Memory B cell (primary cell): Measurements from ENCODE around the gene ALOX12B.
"Not testable (repeated sequence)": the region's sequence is repeated elsewhere in the genome, so short reads cannot be mapped to it uniquely, and the experiment has no call there.

Experiments used
- ATAC-seq: fragments of 150-1000 bp; cut with Tn5 transposase; 2 replicates; pipeline ENCODE4 v1.10.0; 2021; ENCODE audit warnings: low read depth, mild to moderate bottlenecking, moderate library complexity
- DNase-seq, 2 donors: peaks; one replicate each; pipeline ENCODE4 v3.0.0; 2022; ENCODE audit warnings: low spot score in 2 of 2
- H3K27ac Mint-ChIP-seq: one replicate; pipeline ENCODE4 v1.8.0; 2022; ENCODE audit warnings: mild to moderate bottlenecking, moderate library complexity, mixed read lengths
- H3K27me3 Mint-ChIP-seq: one replicate; pipeline ENCODE4 v1.8.0; 2022; ENCODE audit warnings: mixed read lengths
- H3K36me3 Mint-ChIP-seq: one replicate; pipeline ENCODE4 v1.8.0; 2022; ENCODE audit warnings: mild to moderate bottlenecking, mixed read lengths
- H3K4me1 Mint-ChIP-seq: one replicate; pipeline ENCODE4 v1.8.0; 2022; ENCODE audit warnings: mixed read lengths
- H3K4me3 Mint-ChIP-seq: one replicate; pipeline ENCODE4 v1.8.0; 2022; ENCODE audit warnings: mild to moderate bottlenecking, moderate library complexity, mixed read lengths
- H3K9me3 Mint-ChIP-seq: one replicate; pipeline ENCODE4 v1.8.0; 2022; ENCODE audit warnings: mixed read lengths

ALOX12B gene

GRCh38 chr17:8084250-8084649 lies 3.3 kb downstream of the ALOX12B start:
- Mint-ChIP-seq H3K36me3 (no peaks in the 10 kb centered on the region), H3K27me3 (peaks cover 4% of the 10 kb centered on the region), H3K27ac (no peak overlapping the region), H3K4me3 (no peak overlapping the region), H3K9me3 (no peaks in the 10 kb centered on the region), H3K4me1 (peaks cover 12% of the 10 kb centered on the region)
- DNase-seq (no peak), ATAC-seq (no peak)

- peaks cover 13% of the 10 kb centered on the region for H3K4me1 Mint-ChIP-seq
- DNase-seq (no peak), ATAC-seq (no peak)
- H3K9me3 Mint-ChIP-seq: no peaks in the 10 kb centered on the region
- H3K27me3 Mint-ChIP-seq: peaks cover 6% of the 10 kb centered on the region
- H3K27ac Mint-ChIP-seq: no peak overlapping the region
- no peaks in the 10 kb centered on the region for H3K36me3 Mint-ChIP-seq
- H3K4me3 Mint-ChIP-seq: no peak overlapping the region
Observed at GRCh38 chr17:8082292-8082691, 5.2 kb downstream of the ALOX12B start.

- Mint-ChIP-seq H3K27ac (no peak overlapping the region), H3K36me3 (no peaks in the 10 kb centered on the region), H3K4me1 (peaks cover 13% of the 10 kb centered on the region), H3K9me3 (no peaks in the 10 kb centered on the region), H3K27me3 (peaks cover 6% of the 10 kb centered on the region), H3K4me3 (no peak overlapping the region)
- DNase-seq: no peak
- no peak for ATAC-seq
Observed at GRCh38 chr17:8081876-8082275, 5.6 kb downstream of the ALOX12B start.

- Mint-ChIP-seq H3K27ac (no peak overlapping the region), H3K36me3 (no peaks in the 10 kb centered on the region), H3K27me3 (peaks cover 7% of the 10 kb centered on the region), H3K9me3 (no peaks in the 10 kb centered on the region), H3K4me3 (peak overlapping the region; percentile 93), H3K4me1 (peaks cover 9% of the 10 kb centered on the region)
- no peak for DNase-seq
- no peak for ATAC-seq
Observed at GRCh38 chr17:8080799-8081219, 6.7 kb downstream of the ALOX12B start.

GRCh38 chr17:8080208-8080798 lies 7.2 kb downstream of the ALOX12B start:
- no peaks in the 10 kb centered on the region for H3K9me3 Mint-ChIP-seq
- H3K4me1 Mint-ChIP-seq: peaks cover 9% of the 10 kb centered on the region
- DNase-seq (no peak), ATAC-seq (no peak)
- H3K27ac Mint-ChIP-seq: peak overlapping the region; percentile 77
- H3K4me3 Mint-ChIP-seq: peak overlapping the region; percentile 93
- H3K36me3 Mint-ChIP-seq: no peaks in the 10 kb centered on the region
- peaks cover 7% of the 10 kb centered on the region for H3K27me3 Mint-ChIP-seq

DNA sequence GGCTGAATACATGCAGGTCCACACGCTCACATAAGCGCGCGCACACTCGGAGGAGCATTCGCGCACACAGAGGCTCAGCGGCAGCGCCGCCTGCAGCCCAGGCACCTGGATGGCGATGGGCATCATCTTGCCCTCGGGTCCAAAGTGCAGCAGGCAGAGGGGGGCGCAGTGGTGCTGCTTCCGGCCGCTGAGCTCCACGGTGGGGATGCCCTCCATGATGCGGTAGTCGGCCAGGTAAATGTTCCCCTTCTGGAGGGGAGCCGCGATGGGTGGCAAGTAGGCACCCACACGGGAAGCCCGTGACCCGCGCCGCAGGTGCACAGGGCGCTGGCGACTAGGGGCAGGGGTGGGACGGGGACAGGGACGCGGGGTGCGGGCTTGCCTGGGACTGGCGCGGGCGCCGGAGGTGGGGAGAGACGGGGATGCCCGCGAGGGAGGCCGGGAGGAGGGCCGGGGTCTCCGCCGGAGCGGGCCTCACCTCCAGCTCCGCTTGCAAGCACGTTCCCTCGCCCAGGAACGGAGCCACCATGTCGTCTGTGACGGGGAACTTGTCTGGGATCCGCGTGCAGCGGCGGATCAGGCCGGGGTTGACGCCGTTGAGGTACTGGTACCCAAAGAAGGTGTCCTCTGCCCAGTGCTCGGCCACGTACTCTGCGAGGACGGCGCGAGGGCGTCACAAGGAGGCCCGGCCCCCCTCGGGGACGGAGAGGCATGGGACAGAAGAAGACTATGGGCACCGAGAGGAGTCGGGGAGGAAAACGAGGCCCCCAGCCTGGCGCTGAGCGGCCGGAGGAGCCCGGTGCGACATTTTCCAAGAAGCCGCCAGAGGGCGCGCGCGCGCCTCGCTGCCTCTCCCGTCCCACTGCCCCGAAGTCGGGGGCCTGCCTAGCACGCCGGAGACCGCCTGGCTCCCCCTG lies 8.0 kb downstream of the ALOX12B start:
- ATAC-seq (peak; percentile 82), DNase-seq (peak; percentile 84 to 87)
- no peaks in the 10 kb centered on the region for H3K9me3 Mint-ChIP-seq
- H3K27me3 Mint-ChIP-seq: peaks cover 12% of the 10 kb centered on the region
- H3K27ac Mint-ChIP-seq: peak overlapping the region; percentile 77
- H3K36me3 Mint-ChIP-seq: no peaks in the 10 kb centered on the region
- peak overlapping the region; percentile 93 for H3K4me3 Mint-ChIP-seq
- H3K4me1 Mint-ChIP-seq: peaks cover 9% of the 10 kb centered on the region

GRCh38 chr17:8077939-8078338 lies 9.6 kb downstream of the ALOX12B start:
- peaks cover 22% of the 10 kb centered on the region for H3K4me1 Mint-ChIP-seq
- H3K9me3 Mint-ChIP-seq: not testable (repeated sequence)

GRCh38 chr17:8076502-8077266 lies 10.8 kb downstream of the ALOX12B start:
- H3K4me3 Mint-ChIP-seq: no peak overlapping the region
- no peak for ATAC-seq
- H3K9me3 Mint-ChIP-seq: no peaks in the 10 kb centered on the region
- no peaks in the 10 kb centered on the region for H3K36me3 Mint-ChIP-seq
- no peak for DNase-seq
- peaks cover 25% of the 10 kb centered on the region for H3K4me1 Mint-ChIP-seq
- no peak overlapping the region for H3K27ac Mint-ChIP-seq
- H3K27me3 Mint-ChIP-seq: peaks cover 30% of the 10 kb centered on the region

More at GRCh38 chr17:8077939-8078338, 9.6 kb downstream of the ALOX12B start:
- ATAC-seq, DNase-seq, H3K36me3 Mint-ChIP-seq, H3K27ac Mint-ChIP-seq: not testable (repeated sequence)
- peaks cover 24% of the 10 kb centered on the region for H3K27me3 Mint-ChIP-seq
- peak overlapping the region; percentile 2 for H3K4me3 Mint-ChIP-seq

DNA sequence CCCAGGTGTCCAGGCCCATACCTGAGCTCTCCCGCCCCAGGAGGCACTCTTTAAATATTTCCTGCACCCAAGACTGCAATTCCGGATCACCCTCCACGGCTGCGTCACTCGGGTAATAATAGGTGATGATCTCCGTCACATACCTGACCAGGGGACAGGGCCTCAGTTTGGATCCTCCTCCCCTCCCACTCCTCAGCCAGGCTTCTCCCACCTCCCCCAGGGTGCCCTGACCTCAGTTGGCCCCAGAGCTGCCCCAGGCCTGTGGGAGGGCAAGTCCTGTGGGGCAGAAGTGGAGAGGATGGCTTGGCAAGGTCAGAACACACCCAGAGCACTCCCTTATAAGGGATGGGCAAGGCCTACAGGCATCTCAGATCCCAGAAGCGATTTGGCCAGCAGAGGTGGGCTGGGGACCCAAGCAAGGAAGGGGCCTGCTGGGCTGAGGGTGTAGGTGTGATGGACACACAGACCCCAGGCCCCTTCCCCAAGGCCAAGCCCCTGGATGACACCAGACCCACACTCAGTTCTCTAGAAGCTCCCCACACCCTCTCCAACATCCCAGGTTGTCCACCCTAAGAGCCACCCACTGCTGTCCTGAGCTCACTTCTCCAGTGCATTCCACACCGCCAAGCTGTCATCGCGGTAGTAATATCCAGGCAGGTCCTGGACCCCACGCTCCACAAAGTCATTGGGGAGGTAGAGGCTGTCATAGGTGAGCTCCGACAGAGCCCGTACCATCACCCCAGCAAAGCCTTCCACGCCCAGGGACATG lies 11.8 kb downstream of the ALOX12B start:
- H3K4me1 Mint-ChIP-seq: peaks cover 25% of the 10 kb centered on the region
- no peak overlapping the region for H3K4me3 Mint-ChIP-seq

DNA sequence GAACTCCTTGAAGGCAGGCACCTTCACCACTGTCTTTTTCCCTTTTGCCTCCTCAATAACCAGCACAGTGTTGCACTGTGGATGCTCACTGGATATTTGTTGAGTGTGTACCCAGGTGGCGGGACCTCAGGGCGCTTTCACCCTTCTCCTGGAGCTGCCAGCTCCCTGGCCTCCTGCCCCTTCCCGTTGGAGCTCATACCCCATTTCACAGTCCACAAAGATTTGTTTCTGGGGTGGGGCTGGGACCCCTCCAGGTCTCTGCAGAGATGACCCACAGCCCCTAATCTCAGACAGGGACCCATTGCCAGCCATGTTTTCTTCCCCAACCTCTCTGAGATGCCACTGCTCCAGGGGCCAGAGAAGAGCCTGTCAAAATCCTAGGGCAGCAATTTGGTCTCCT lies 12.4 kb downstream of the ALOX12B start:
- DNase-seq (no peak), ATAC-seq (no peak)
- no peaks in the 10 kb centered on the region for H3K9me3 Mint-ChIP-seq
- no peaks in the 10 kb centered on the region for H3K36me3 Mint-ChIP-seq
- H3K27me3 Mint-ChIP-seq: peaks cover 34% of the 10 kb centered on the region
- H3K4me1 Mint-ChIP-seq: peaks cover 22% of the 10 kb centered on the region
- H3K4me3 Mint-ChIP-seq: no peak overlapping the region
- peak overlapping the region; percentile 98 for H3K27ac Mint-ChIP-seq

More for the DNA sequence above, 11.8 kb downstream of the ALOX12B start:
- Mint-ChIP-seq H3K9me3 (no peaks in the 10 kb centered on the region), H3K27ac (peak overlapping the region; percentile 61), H3K36me3 (no peaks in the 10 kb centered on the region), H3K27me3 (peaks cover 32% of the 10 kb centered on the region)
- ATAC-seq (no peak), DNase-seq (no peak)

- peaks cover 34% of the 10 kb centered on the region for H3K27me3 Mint-ChIP-seq
- no peaks in the 10 kb centered on the region for H3K9me3 Mint-ChIP-seq
- no peak overlapping the region for H3K4me3 Mint-ChIP-seq
- peak overlapping the region; percentile 98 for H3K27ac Mint-ChIP-seq
- DNase-seq: no peak
- no peak for ATAC-seq
- H3K36me3 Mint-ChIP-seq: no peaks in the 10 kb centered on the region
- peaks cover 20% of the 10 kb centered on the region for H3K4me1 Mint-ChIP-seq
Observed at GRCh38 chr17:8074554-8074953, 13.0 kb downstream of the ALOX12B start.

DNA sequence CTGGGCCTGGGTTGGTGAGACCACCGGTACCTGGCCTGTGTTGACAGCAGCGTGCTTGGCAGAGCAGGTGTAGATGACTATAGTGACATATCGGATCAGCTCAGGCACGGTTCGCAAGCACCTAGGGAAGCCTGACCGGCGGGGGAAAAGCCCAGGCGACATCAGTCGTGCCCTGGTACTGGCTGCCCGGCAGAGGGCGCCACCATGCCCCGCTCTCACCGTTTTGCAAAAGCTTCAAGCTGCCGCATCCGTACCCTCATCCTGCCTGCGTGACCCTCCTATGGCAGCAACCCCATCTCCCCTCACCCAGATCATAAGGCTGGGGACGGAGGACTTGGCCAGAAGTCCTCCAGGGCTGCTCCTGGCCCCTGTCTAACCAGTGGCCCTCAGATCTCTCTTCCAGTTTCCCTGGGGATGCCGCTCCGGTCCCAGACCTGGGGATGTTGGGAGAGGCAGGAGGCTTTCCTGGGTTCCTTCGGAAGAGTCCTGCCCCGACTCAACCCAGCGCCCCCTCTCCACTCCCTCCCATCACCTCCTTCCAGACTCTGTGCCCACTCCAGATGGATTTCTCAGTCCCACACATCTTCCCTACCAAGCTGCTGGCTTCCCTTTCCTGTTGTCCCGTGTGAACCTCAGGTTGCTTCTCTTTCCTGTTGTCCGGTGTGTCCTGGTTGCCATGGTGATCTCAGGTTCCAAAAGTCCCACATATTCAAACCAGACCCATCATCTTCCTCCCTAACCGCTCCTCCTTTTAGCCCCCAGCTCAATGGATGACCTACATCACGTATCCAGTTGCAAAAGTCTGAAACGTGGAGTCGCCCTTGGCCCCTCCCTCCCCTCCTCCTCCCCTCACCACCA lies 13.7 kb downstream of the ALOX12B start:
- ATAC-seq (peak; percentile 99), DNase-seq (peak; percentile 91 to 94)
- peaks cover 21% of the 10 kb centered on the region for H3K4me1 Mint-ChIP-seq
- peaks cover 34% of the 10 kb centered on the region for H3K27me3 Mint-ChIP-seq
- H3K27ac Mint-ChIP-seq: peak overlapping the region; percentile 98
- H3K36me3 Mint-ChIP-seq: no peaks in the 10 kb centered on the region
- H3K9me3 Mint-ChIP-seq: no peaks in the 10 kb centered on the region
- H3K4me3 Mint-ChIP-seq: peak overlapping the region; percentile 80
